DMS114 treated with DMSO at 0.1 percent for 48 hours (cell line): Measurements from ENCODE around the gene CRISPLD2.
"Not testable (repeated sequence)": the region's sequence is repeated elsewhere in the genome, so short reads cannot be mapped to it uniquely, and the experiment has no call there.

ENCODE experiments used
- DNase-seq: peaks from one replicate; lab custom pipeline; 2025; ENCODE audit not compliant: unreplicated experiment; lab: John Stamatoyannopoulos, UW

CRISPLD2 gene

DNA sequence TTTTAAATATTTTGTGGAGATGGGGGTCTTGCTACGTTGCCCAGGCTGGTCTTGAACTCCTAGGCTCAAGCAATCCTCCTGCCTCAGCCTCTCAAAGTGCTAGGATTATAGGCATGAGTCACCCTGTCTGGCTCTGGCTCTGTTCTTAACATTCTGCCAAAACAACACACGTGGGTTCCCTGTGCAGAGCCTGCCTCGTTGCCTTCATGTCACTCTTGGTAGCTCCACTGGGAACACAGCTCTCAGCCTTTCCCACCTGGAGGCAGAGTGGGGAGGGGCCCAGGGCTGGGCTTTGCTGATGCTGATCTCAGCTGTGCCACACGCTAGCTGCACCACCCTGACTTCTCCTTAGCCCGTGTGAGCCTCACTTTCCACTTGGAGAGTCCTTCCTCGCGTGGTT is 19.3 kb downstream of the CRISPLD2 start:
- no peak for DNase-seq

DNA sequence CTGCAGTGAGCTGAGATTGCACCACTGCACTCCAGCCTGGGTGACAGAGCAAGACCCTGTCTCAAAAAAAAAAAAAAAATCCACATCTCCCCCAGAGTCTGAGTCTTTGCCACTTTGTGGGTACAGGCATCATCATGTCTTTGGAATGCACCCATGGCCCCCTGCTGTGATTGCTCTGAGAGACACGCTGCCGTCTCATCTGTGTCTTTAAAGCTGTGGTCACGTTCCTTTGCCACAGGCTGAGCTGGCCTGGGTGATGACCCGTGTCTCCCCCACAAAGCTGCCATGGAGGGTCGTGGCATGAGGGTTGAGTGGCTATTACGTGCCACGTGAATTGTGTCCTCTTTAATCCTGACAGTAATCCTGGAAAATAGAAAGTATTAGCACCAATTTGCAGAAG is 20.2 kb downstream of the CRISPLD2 start:
- no peak for DNase-seq

DNA sequence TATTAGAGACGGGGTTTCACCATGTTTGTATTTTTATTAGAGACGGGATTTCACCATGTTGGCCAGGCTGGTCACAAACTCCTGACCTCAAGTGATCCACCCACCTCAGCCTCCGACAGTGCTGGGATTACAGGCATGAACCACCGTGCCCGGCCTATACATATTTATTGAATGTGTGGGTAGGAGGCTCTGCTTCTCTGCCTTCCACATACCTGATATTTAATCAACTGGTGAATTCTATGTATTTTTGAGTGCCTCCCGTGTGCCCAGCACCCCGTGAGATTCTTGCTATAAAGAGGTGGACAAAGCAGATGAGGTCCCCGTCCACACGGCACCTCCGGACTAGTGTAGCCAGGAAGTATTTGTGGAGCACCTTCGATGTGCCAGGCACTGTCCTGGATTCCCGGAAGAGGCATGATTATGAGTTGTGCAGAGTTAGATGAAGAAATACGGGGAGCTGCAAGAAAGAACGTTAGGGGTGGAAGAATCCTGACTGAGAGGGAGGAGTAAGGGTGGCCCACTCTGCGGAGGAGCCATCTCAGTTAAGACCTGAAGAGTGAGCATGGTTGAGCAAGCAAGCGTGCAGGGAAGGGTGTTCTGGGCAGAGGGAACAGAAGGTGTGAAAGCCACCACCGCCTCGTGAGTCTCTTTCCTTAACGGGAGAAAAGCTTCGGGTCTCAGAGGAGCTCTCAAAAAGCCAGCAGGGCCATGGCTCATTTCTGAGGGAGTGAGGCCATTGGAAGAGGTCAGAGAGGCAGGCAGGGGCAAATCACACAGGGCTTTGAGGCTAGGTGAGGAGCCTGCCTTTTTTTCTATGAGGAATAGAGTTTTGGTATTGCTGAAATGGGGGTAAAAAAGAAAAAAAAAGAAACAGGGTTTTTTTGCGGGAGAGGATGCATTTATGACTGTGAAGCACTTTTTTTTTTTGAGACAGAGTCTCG is 21.2 kb downstream of the CRISPLD2 start:
- no peak for DNase-seq

DNA sequence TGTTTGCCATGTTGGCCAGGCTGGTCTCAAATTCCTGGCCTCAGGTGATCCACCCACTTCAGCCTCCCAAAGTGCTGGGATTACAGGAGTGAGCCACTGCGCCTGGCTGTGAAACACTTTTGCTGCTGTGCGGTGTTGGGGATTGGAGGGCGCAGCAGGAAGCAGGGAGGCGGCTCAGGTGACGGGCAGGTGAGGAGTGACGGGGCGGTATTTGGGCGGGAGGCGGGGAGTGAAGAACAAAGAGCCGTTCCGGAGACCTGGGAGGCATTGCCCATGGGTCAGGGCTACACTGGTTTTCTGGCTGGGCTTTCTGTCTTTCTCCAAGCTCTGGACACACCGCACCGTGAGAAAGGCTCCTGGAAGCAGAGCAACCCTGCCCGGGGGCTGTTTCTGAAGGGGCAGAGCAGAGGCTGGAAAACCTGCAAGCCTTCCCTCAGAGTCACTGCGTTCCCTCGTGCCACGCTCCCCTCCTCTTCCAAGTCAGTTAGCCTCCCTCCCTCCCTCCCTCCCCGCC is 22.1 kb downstream of the CRISPLD2 start:
- DNase-seq: no peak

DNA sequence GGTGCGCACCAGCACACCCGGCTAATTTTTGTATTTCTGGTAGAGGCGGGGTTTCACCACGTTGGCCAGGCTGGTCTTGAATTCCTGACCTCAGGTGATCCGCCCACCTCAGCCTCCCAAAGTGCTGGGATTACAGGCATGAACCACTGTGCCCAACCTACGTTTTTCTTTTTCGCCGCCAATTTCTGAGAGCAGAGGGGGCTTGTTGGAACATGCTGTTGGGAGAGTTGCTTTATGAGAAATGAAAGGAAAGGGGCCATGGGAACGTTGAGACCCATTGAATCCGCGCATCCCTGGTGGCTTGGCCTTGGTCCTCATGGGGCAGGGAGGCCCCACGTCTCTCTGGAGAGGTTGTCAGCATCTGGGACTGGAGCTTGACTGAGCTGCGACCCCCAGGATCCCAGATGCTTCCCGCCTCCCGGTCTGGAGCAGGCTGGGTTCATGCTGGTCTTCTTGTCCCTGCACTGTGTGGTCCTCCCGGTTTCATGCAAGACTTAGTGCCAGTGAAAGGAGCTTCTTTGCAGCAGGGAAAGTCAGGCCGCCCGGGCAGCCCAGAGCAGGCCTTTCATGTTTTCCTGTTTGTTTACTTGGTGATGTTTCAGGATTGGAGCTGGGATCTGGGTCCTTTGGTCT is 22.8 kb downstream of the CRISPLD2 start:
- DNase-seq: no peak

DNA sequence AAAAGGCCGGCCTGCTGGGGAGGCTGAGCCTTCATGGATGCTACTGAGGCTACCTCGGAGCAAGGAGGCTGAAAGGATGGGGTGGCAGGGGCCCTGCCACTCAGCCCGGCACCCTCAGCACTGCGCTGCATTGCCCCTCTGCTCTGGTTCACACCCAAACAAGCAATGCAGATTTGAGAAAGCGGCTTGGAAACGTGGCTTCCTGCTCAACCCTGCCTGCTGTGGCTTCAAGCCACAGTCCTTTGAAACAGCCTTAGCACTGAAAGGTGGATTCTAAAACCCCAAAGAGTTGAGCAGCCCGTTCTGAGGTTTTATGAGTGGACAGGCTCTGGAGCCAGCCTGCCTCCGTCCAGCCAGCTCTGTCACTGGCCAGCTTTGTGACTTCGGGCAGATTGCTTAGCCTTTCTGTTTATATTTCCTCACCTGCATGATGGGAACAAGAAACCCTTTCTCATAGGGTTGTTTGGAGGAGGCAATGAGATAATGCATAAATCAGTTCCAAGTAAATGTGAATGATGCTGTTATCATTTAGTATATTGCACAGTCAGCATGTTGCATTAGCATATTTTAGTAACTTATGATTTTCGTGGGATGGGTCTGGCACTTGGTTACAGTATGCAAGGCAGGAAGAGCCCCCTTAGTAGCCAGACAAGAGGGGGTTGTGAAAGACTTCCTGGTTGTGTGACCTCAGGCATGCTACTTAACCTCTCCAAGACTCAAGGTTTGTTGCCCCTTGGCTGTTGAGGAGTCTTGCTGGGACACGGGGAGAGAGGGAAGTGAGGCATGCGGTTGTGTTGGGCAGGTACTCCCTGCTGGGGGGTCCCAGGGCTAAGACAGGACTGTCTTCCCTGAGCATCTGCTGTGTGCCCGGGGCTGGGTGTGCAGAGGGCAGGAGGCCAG is 23.6 kb downstream of the CRISPLD2 start:
- no peak for DNase-seq

DNA sequence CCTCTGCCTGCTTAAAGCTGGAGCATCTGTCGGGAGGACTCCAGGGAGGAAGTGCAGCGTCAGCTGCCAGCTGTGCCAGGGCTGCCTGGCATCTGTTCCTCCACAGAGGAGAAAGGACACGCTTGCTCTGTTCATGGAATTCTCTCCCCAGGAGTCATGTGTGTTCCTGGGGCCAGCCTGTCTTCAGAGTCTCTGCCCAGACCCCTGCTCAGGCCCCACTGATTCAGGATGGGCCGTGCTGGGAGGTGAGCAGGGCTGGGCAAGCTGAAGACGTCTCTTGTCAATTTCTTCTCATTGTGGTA is 24.2 kb downstream of the CRISPLD2 start:
- no peak for DNase-seq

DNA sequence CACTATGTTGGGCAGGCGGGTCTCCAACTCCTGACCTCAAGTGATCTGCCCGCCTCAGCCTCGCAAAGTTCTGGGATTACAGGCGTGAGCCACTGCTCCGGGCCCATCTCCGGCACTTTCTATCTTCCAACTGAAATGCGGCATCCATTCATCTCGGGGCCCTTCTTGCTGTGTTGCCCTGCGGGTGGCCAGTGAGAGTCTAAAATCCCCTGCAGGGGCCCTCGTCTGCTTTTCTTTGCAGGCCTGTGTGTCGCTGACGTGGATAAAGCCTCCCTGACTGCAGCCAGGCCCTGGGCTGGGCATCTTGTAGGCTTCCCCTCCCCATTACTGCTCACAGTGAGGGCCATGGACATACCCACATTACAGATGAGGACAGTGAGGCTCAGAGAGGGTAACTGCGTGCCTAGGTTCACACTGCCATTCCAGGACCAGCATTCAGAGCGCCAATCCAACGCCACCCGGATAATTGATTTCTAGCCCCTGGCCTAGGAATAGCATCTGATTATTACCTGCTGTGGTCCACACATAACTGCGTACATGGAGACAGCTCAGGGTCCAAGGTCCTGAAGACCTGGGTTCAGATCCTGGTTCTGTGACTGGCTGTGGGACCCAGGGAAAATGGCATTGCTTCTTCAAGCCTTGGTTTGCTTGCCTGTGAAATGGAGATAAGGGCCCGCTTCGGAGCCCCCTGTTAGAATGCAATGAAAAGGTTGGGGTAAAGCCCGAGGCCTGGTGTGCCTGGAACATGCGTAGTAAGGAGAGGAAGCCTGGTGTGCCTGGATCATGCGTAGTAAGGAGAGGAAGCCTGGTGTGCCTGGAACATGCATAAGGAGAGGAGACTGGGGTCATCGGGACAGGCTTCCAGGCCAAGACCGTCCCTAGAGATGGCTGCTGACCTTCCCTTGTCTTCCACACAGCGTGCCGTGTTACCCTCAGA is 25.0 kb downstream of the CRISPLD2 start:
- DNase-seq: no peak

DNA sequence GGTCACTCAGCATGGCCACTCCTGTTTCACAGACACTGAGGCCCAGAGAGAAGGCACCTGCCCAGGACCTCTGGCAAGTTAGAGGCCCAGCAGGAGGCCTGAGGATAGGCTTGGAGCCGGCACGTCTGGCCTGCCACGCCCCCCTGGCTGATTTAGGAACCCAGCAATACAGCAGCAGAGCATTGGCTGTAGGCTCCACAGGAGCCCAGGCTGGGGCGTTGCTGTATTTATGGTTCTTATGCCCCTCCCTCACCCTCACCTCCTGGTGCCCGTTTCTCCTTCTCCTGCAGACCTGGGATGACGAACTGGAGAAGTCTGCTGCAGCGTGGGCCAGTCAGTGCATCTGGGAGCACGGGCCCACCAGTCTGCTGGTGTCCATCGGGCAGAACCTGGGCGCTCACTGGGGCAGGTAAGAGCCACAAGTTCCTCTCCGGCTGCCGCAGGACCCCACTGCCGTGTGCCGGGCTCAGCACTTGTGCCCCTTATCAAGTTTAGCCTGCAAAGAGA is 25.8 kb downstream of the CRISPLD2 start:
- DNase-seq: no peak

DNA sequence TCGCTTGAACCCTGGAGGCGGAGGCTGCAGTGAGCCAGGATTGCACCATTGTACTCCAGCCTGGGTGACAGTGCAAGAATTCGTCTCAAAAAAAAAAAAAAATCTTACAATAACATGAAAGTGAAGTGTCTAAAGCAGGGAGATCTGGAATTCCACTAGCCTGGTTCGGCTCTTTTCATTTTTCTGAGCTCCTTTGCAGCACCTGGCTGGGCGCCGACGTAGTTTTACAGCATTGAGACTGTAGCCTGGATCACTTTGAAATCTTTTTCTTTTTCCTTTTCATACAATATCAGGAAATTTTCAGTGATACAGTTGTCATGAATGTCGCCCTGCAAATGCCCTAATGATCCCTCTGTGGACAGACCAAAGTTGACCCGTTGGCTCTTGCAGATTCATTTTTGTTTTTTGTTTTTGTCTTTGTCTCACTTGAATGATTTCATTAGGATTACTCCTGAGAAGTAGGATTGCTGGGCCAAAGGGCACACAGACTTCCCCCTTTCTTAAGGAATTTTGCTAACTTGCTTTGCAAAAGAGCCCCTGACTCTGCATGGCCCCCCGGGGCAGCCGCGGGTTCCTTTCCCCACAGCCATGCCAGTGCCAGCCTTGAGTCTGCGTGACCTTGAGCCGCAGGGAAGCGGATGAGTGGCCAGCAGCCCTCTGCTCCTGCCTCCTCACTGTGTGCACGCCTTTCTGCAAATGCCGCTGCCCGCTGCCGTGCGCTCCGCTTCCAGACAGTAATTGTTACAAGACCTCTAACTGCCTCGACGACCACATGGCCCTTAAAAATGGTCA is 28.0 kb downstream of the CRISPLD2 start:
- DNase-seq: no peak

DNA sequence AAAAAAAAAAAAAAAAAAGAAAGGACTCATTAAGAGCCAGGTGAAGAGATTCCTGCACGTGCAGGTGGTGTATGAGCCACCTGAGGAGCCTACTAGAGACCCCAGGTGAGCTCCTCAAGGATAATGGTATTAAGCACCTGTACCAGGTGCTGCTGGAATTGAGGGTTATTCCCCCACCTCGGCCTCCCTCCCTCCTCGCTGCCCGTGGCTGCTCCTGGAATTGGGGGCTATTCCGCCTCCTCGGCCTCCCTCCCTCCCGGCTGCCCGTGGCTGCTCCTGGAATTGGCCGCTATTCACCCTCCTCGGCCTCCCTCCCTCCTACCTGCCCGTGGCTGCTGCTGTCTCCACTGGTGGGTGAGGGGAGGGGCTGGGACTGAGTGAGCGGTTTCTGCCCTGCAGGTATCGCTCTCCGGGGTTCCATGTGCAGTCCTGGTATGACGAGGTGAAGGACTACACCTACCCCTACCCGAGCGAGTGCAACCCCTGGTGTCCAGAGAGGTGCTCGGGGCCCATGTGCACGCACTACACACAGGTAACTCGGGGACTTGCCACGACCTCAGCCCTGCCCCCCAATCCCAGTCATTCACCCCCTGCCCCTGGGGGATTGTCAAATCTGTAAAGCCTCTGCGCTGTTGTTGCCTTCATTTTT is 29.3 kb downstream of the CRISPLD2 start:
- DNase-seq: no peak

DNA sequence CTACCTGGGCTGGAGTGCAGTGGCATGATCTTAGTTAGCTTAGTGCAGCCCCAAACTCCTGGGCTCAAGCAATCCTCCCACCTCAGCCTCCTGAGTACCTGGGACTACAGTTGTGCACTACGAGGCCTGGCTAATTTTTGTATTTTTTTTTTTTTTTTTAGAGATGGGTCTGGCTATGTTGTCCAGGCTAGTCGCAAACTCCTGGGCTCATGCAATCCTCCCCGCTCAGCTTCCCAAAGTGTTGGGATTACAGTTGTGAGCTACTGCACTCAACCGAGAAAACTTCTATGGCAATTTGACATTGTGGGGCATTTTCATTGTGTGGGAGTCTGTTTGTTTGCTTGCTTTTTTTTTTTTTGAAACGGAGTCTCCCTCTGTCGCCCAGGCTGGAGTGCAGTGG is 30.0 kb downstream of the CRISPLD2 start:
- no peak for DNase-seq

DNA sequence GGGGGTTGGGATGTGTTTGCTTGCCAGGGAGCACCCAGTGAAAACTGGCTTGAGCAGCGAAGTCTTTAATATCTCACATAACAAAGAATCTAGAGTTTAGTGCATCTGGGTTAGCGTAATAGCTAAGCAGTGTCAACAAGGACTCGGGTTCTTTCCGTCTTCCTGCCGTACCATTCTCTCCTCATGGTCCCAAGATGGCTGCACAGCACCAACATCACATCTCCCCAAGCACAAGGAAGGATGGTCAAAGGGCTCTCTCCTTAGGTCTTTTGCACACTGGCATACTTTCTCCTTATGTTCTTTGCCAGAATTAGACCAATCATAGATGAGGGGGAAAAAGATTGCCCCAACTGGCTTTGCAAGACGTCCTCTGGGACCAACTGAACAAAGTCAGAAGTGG is 30.9 kb downstream of the CRISPLD2 start:
- no peak for DNase-seq

DNA sequence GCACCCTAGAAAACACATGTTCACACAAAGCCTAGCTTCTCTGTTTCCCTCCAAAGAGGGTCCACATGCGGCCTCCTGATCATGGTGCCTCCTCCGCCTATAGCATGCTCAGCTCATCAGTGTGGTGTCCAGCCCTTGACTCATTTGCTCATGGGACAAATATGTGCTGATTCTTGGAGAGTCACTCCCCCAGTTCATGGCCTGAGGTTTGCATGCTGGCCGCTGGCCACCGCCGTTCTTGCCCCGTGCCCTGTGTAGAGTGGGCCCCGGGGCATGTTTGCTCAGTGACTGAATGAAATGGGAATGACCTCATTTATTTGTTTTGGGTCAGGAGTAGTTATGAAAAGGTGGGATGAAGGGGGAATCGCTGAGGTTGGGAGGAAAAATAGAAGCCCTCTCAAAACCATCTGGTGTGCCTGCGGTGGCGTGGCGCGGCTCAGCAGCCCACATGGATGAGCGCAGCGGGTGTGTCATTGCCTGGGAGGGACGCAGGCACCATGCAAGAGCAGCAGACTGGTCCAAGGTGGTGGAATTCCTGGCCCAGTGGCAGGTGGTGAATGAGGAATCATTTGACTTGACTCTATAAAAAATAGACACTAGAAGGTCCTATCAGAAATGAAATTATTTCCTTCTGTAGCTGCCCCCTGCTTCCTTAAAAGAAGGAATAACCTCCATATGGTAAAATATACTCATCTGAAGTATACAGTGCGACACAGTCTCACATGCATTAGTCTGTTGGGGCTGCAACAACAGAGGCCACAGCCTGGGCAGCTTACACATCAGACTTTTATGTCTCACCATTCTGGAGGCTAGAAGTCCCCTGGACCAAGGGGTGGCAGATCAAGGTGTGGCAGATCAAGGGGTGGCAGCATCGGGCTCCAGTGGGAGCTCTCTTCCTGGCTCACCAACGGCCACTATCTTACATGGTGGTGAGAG is 31.7 kb downstream of the CRISPLD2 start:
- DNase-seq: no peak

DNA sequence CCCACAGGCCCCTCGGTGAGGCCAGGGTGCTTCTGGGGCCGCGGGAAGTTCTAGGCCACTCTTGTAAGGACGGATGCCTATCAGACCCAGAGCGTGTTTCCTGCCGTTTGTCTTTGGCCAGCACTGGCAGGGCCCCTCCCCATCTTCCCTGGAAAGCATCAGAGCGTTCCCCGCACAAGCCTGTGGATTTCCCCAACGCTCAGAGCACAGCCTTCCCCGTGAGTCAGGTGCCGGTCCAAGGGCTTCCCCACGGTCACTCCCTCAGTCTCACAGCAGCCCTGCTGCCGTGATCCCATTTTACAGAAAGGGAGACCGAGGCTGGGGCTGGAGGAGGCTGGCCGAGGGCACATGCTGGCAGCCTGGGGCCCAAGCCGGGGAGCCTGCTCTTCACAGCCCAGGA is 33.7 kb downstream of the CRISPLD2 start:
- no peak for DNase-seq

DNA sequence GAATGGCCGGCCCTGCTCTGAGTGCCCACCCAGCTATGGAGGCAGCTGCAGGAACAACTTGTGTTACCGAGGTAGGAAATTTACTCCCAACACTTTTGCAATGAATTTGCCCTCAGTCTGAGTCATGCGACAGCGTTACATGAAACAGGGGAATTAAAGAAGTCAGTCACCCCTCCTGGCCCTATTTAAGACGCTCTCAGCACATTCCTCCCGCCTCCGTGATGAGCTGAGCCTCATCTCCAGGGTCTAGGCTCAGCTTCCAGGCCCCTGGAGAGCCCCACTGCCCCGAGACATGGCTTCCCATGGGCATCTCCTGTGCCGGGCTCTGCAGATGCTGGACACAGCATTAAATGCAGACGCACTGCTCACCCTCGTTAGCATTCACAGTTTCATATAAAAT is 35.0 kb downstream of the CRISPLD2 start:
- no peak for DNase-seq

DNA sequence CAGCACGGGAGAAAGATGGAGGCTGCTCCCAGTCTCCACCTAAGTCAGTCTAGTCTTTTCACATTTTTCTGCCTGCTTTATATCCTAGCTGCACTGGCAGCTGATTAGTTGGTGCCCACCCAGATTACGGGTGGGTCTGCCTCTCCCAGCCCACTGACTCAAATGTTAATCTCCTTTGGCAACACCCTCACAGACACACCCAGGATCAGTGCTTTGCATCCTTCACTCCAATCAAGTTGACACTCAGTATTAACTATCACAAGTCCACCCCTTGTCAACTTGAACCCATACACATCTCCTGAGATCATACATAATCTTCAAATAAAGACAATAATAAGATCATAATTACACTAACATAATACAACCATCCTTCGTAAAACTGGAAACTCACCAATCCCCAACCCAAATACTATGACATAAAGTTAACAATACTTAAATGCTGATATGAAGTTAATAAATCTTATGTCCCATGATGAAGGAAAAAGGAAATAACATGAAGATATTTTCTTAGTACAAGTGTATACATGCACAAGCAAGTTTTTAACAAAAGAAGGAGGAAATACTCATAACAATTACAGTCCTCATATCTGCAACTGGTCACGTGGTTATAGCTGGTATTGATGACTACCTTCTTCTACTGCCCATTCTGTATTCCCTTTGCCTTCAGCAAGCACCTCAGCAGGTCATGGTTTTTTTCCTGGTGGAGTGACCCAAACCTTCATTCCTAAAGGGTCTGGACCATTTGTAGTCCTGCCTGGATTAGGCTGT is 35.8 kb downstream of the CRISPLD2 start:
- not testable (repeated sequence) for DNase-seq
